Large intestine (tissue), 3 donors: ENCODE data around the gene LTO1. TPM values are rescaled to one million over a fixed set of nuclear protein-coding genes. Genes with fewer than 3 reads are reported as not detected.

ENCODE experiments used
- DNase-seq, 2 donors: peaks; one replicate each; pipeline versions ENCODE4 v3.0.0 to v3.0.0-alpha.2; 2013
- H3K27ac ChIP-seq: one replicate; pipeline ENCODE4 v1.5.1; 2013; ENCODE audit warnings: low read length
- H3K27me3 ChIP-seq: 2 replicates; pipeline ENCODE4 v1.6.1; 2013; ENCODE audit warnings: low read length; ENCODE audit not compliant: control insufficient read depth, insufficient read depth
- H3K36me3 ChIP-seq: 2 replicates; pipeline ENCODE4 v1.6.1; 2013; ENCODE audit warnings: low read length; ENCODE audit not compliant: control insufficient read depth, insufficient read depth
- H3K4me1 ChIP-seq: one replicate; pipeline ENCODE4 v1.6.1; 2013; ENCODE audit warnings: low read length; ENCODE audit not compliant: control insufficient read depth, insufficient read depth
- H3K4me3 ChIP-seq: one replicate; pipeline ENCODE4 v1.5.1; 2013; ENCODE audit warnings: low read length
- H3K9me3 ChIP-seq: one replicate; pipeline ENCODE4 v1.6.1; 2013; ENCODE audit warnings: mild to moderate bottlenecking, low read depth, low read length, moderate library complexity; ENCODE audit not compliant: control insufficient read depth
- WGBS: methylation state at CpG from one replicate; pipeline ENCODE4 v1.1.5; 2013; ENCODE audit warnings: low lambda C conversion rate; ENCODE audit not compliant: insufficient coverage; 5-methylcytosine and 5-hydroxymethylcytosine counted together
- polyA plus RNA-seq: library from polyadenylated mRNA; unstranded; fragments of 120-200 nt; gene quantifications from one replicate; pipeline ENCODE4 v1.2.1, GENCODE V29; 2013

Gene LTO1
- polyA plus RNA-seq, 1 donor = 24.1 TPM

- WGBS = no CpG with 5 or more reads among the region's 8 CpGs
- Histone ChIP-seq H3K27ac (no peak overlapping the region), H3K4me3 (no peak overlapping the region), H3K27me3 (no peaks in the 10 kb centered on the region), H3K9me3 (no peaks in the 10 kb centered on the region), H3K36me3 (no peaks in the 10 kb centered on the region), H3K4me1 (peaks cover 11% of the 10 kb centered on the region)
- DNase-seq = no peak
These were observed 56.9 kb downstream of the LTO1 start for GRCh38 chr11:69618237-69618636.

- H3K9me3 ChIP-seq = no peaks in the 10 kb centered on the region
- H3K27me3 ChIP-seq = no peaks in the 10 kb centered on the region
- H3K4me3 ChIP-seq = no peak overlapping the region
- no peaks in the 10 kb centered on the region for H3K36me3 ChIP-seq
- DNase-seq = no peak
- H3K4me1 ChIP-seq = peaks cover 11% of the 10 kb centered on the region
- H3K27ac ChIP-seq = no peak overlapping the region
- WGBS = 75% methylated on average over 1 of the region's 10 CpGs
These were observed 57.5 kb downstream of the LTO1 start for GRCh38 chr11:69617682-69618081.

- Histone ChIP-seq H3K27me3 (no peaks in the 10 kb centered on the region), H3K27ac (no peak overlapping the region), H3K4me1 (peaks cover 11% of the 10 kb centered on the region), H3K9me3 (no peaks in the 10 kb centered on the region), H3K36me3 (no peaks in the 10 kb centered on the region), H3K4me3 (no peak overlapping the region)
- no CpG with 5 or more reads among the region's 4 CpGs for WGBS
- DNase-seq = no peak
These were observed 57.9 kb downstream of the LTO1 start for GRCh38 chr11:69617220-69617619.

Other genes with a start within 250 kb of the LTO1 start
- gene LINC01488, start 193.7 kb downstream of the LTO1 start, polyA plus RNA-seq = 0.09 TPM
- gene CCND1, start 34.2 kb downstream of the LTO1 start, polyA plus RNA-seq = 74.0 TPM
- 0.04 TPM for gene FGF19, start 28.7 kb upstream of the LTO1 start, polyA plus RNA-seq
- 0.03 TPM for gene FGF4, start 100.0 kb upstream of the LTO1 start, polyA plus RNA-seq
- gene FGF3, start 144.1 kb upstream of the LTO1 start, polyA plus RNA-seq = not detected